Endodermal cell (in vitro differentiated cells): ENCODE data around the gene GATAD2A. TPM values are rescaled to one million over a fixed set of nuclear protein-coding genes. Genes with fewer than 3 reads are reported as not detected.

Source experiments
- DNase-seq: peaks from one replicate; pipeline ENCODE4 v3.0.0-alpha.2; 2017
- H3K27ac ChIP-seq: 2 replicates; pipeline ENCODE4 v1.5.1; 2013; ENCODE audit warnings: mild to moderate bottlenecking, low read depth, low read length, moderate library complexity
- H3K27me3 ChIP-seq: 2 replicates; pipeline ENCODE4 v1.6.1; 2013; ENCODE audit warnings: mild to moderate bottlenecking, low read length, moderate library complexity; ENCODE audit not compliant: insufficient read depth, control insufficient read depth, poor library complexity, severe bottlenecking
- H3K36me3 ChIP-seq: 2 replicates; pipeline ENCODE4 v1.7.0; 2013; ENCODE audit warnings: mild to moderate bottlenecking, low read length, moderate library complexity; ENCODE audit not compliant: control insufficient read depth, insufficient read depth
- H3K4me1 ChIP-seq: one replicate; pipeline ENCODE4 v1.7.0; 2013; ENCODE audit warnings: low read length; ENCODE audit not compliant: control insufficient read depth, insufficient read depth
- H3K4me3 ChIP-seq: 2 replicates; pipeline ENCODE4 v1.5.1; 2013; ENCODE audit warnings: mild to moderate bottlenecking, low read length, moderate library complexity
- H3K9ac ChIP-seq: 2 replicates; pipeline ENCODE4 v1.6.1; 2013; ENCODE audit warnings: mild to moderate bottlenecking, low read length, moderate library complexity; ENCODE audit not compliant: poor library complexity, severe bottlenecking; ENCODE audit errors: extremely low read depth
- H3K9me3 ChIP-seq: 2 replicates; pipeline ENCODE4 v1.6.1; 2013; ENCODE audit warnings: mild to moderate bottlenecking, low read length, moderate library complexity; ENCODE audit not compliant: control insufficient read depth
- H3K27ac Mint-ChIP-seq: 2 replicates; pipeline ENCODE4 v1.8.0; 2020; ENCODE audit warnings: mixed read lengths
- H3K27me3 Mint-ChIP-seq: 2 replicates; pipeline ENCODE4 v1.8.0; 2021; ENCODE audit warnings: mild to moderate bottlenecking, mixed read lengths; ENCODE audit not compliant: insufficient read depth
- H3K36me3 Mint-ChIP-seq: 2 replicates; pipeline ENCODE4 v1.8.0; 2020; ENCODE audit warnings: low read depth, mixed read lengths
- H3K4me1 Mint-ChIP-seq: 2 replicates; pipeline ENCODE4 v1.8.0; 2020; ENCODE audit warnings: mixed read lengths
- H3K4me3 Mint-ChIP-seq: 2 replicates; pipeline ENCODE4 v1.8.0; 2020; ENCODE audit warnings: mild to moderate bottlenecking, moderate library complexity, mixed read lengths
- H3K9me3 Mint-ChIP-seq: 2 replicates; pipeline ENCODE4 v1.8.0; 2020; ENCODE audit warnings: mild to moderate bottlenecking, mixed read lengths
- WGBS, 2 experiments: methylation state at CpG; one replicate each; pipeline versions ENCODE4 v1.1.5 to v1.1.7; 2013; ENCODE audit warnings: missing lambda C conversion rate in 2 of 2, mixed read lengths in 1 of 2; ENCODE audit not compliant: insufficient coverage in 1 of 2, insufficient read length in 1 of 2; 5-methylcytosine and 5-hydroxymethylcytosine counted together
- total RNA-seq, 2 donors: library from RNA; stranded (reverse); fragmentation: NEBNext Ultra II Directional in 1 of 2; extraction: Animal tissue kit (Norgen Biotek cat#: 25700) in 1 of 2; gene quantifications; 2 replicates in 1 of 2; 3 replicates in 1 of 2; pipeline ENCODE4 v1.2.1, GENCODE V29; 2021
- TF ChIP-seq, protein P1 (sequence below): fragments of 200-600 bp; sonication (generic); conservative IDR thresholded peaks from 2 replicates; pipeline ENCODE4 v1.5.0; 2021; ENCODE audit warnings: antibody characterized with exemption, mild to moderate bottlenecking

GATAD2A gene
- total RNA-seq, 2 donors from 2014 or later = 115 to 126 TPM

- Histone ChIP-seq H3K4me1 (peaks cover 37% of the 10 kb centered on the region), H3K27me3 (no peaks in the 10 kb centered on the region), H3K36me3 (peaks cover 25% of the 10 kb centered on the region), H3K4me3 (no peak overlapping the region), H3K9ac (no peak overlapping the region), H3K9me3 (peaks cover 8% of the 10 kb centered on the region), H3K27ac (peak overlapping the region; percentile 72)
- 89 to 90% methylated on average over 4 of the region's 4 CpGs for WGBS, 2 experiments
- no peak overlapping the region for H3K4me3 Mint-ChIP-seq
- H3K27me3 Mint-ChIP-seq = no peaks in the 10 kb centered on the region
- peaks cover 53% of the 10 kb centered on the region for H3K4me1 Mint-ChIP-seq
- peaks cover 17% of the 10 kb centered on the region for H3K36me3 Mint-ChIP-seq
- H3K9me3 Mint-ChIP-seq = peaks cover 8% of the 10 kb centered on the region
- no peak for DNase-seq
- H3K27ac Mint-ChIP-seq = peak overlapping the region; percentile 92
- TF ChIP-seq, protein P1, sequence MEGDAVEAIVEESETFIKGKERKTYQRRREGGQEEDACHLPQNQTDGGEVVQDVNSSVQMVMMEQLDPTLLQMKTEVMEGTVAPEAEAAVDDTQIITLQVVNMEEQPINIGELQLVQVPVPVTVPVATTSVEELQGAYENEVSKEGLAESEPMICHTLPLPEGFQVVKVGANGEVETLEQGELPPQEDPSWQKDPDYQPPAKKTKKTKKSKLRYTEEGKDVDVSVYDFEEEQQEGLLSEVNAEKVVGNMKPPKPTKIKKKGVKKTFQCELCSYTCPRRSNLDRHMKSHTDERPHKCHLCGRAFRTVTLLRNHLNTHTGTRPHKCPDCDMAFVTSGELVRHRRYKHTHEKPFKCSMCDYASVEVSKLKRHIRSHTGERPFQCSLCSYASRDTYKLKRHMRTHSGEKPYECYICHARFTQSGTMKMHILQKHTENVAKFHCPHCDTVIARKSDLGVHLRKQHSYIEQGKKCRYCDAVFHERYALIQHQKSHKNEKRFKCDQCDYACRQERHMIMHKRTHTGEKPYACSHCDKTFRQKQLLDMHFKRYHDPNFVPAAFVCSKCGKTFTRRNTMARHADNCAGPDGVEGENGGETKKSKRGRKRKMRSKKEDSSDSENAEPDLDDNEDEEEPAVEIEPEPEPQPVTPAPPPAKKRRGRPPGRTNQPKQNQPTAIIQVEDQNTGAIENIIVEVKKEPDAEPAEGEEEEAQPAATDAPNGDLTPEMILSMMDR = no peak
Measured at GRCh38 chr19:19461306-19461670, 55.8 kb downstream of the GATAD2A start.

DNA sequence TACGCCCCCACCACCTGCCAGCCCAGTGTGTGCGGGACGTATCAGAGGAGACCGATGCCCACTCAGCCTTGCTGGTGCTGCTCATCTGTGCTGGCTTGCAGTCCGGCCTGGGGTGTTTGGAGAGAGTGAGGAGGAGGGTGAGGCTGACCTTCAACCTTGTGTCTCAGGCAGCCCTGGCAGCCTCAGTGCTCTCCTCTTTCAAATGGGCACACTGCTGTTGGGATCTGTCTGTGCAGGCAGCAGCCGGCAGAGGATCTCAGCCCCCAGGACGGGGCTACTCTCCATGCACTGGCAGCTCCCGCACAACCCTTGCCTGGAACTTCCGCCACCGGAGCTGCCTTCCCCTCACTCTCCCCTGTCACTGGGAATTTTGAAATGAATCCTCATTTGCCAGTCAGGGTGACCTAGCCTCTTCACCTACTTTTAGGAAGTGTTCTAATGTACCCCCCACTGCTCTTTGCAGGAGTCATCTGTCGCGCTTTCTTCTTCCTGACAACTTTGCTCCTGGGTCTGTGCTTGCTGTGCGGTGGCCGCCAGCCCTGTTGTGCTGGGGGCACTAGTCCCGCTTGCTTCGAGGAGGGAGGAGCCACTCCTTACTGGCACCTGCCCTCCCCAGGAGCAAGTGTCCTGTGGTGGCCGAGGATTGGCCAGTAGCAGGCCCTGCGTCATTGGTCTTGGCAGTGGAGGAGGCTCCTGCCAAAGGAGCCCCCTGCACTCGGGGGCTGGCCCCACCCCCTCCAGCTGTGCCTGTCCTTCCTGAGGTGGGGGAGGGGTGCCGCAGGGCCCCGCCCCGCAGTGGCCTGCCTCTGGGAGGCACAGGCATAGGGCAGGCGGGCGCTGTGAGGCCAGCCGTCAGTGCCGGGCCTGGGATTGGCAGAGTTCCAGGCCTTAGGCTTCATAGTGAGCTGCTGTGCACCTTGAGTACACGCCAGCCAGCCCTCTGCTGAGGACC lies 56.5 kb downstream of the GATAD2A start:
- Histone ChIP-seq H3K9ac (no peak overlapping the region), H3K4me3 (peak overlapping the region; percentile 53), H3K27me3 (no peaks in the 10 kb centered on the region), H3K36me3 (peaks cover 29% of the 10 kb centered on the region), H3K4me1 (peaks cover 37% of the 10 kb centered on the region), H3K9me3 (peaks cover 15% of the 10 kb centered on the region), H3K27ac (peak overlapping the region; percentile 72)
- H3K4me1 Mint-ChIP-seq = peaks cover 53% of the 10 kb centered on the region
- DNase-seq = peak; percentile 94
- H3K27ac Mint-ChIP-seq = peak overlapping the region; percentile 92
- H3K36me3 Mint-ChIP-seq = peaks cover 23% of the 10 kb centered on the region
- peak overlapping the region; percentile 21 for H3K4me3 Mint-ChIP-seq
- TF ChIP-seq, protein P1 = no peak
- H3K27me3 Mint-ChIP-seq = no peaks in the 10 kb centered on the region
- 37 to 40% methylated on average over 15 to 27 of the region's 27 CpGs for WGBS, 2 experiments
- H3K9me3 Mint-ChIP-seq = peaks cover 15% of the 10 kb centered on the region

DNA sequence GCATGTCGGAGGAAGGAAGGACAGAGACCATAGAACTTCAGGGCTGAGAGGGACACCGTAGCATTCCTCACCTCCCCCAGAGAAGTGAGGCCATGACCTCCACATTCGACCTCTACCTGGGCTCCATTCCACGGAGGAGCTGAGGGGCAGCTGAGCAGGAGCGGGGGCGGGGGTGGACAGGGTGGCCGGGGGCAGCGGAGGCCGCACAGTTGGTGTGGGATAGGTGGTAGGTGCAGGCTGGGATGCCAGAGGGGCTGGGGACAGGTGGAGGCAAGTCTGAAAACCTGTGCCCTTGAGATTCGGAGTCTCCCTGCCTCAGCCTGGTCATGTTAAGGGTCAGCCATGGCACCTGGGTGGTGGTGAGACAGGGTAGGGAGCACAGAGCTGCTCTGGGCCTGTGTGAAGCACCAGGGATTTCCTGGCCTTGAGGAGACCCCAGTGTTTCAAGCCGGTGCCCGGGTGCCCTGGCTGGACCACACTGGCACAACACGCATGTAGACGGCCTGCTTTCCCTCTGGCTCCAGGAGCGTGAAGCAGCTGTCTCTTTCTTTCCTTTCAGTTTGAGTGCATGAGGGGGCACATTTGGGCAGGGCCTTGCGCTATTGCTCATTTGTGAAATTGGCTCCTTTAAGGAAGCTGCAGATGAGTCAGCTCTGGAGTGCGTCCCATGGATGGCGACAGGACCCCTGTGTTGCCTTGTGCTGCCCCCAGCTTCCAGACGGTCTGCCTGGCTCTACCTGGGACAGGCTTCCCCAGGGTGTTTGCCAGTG lies 58.1 kb downstream of the GATAD2A start:
- Histone ChIP-seq H3K4me1 (peaks cover 37% of the 10 kb centered on the region), H3K27ac (peak overlapping the region; percentile 88), H3K4me3 (no peak overlapping the region), H3K9ac (peak overlapping the region; percentile 36), H3K9me3 (peaks cover 30% of the 10 kb centered on the region), H3K27me3 (no peaks in the 10 kb centered on the region), H3K36me3 (peaks cover 42% of the 10 kb centered on the region)
- WGBS, 2 experiments = 87 to 91% methylated on average over 8 to 19 of the region's 19 CpGs
- TF ChIP-seq, protein P1 = no peak
- H3K27me3 Mint-ChIP-seq = no peaks in the 10 kb centered on the region
- H3K36me3 Mint-ChIP-seq = peaks cover 37% of the 10 kb centered on the region
- peaks cover 31% of the 10 kb centered on the region for H3K9me3 Mint-ChIP-seq
- no peak overlapping the region for H3K4me3 Mint-ChIP-seq
- no peak for DNase-seq
- H3K27ac Mint-ChIP-seq = peak overlapping the region; percentile 97
- H3K4me1 Mint-ChIP-seq = peaks cover 46% of the 10 kb centered on the region
